ENCODE results near the gene COG5.

GRCh38 chr7:107209565-107209964 lies 354.2 kb downstream of the COG5 start:
- TF ChIP-seq ZNF274 (IDR thresholded peaks at IDR 0.05; ENCODE audit: low read depth, low read length) = no peak
- TF ChIP-seq YY1 (IDR thresholded peaks at IDR 0.05; ENCODE audit: insufficient read depth, insufficient read length) = no peak
- TF ChIP-seq SUZ12 (IDR thresholded peaks at IDR 0.05; ENCODE audit: extremely low read depth, insufficient read depth, insufficient read length) = no peak

Data from NT2/D1 (cell line).